ENCODE measurements around the gene FGD6.

DNA sequence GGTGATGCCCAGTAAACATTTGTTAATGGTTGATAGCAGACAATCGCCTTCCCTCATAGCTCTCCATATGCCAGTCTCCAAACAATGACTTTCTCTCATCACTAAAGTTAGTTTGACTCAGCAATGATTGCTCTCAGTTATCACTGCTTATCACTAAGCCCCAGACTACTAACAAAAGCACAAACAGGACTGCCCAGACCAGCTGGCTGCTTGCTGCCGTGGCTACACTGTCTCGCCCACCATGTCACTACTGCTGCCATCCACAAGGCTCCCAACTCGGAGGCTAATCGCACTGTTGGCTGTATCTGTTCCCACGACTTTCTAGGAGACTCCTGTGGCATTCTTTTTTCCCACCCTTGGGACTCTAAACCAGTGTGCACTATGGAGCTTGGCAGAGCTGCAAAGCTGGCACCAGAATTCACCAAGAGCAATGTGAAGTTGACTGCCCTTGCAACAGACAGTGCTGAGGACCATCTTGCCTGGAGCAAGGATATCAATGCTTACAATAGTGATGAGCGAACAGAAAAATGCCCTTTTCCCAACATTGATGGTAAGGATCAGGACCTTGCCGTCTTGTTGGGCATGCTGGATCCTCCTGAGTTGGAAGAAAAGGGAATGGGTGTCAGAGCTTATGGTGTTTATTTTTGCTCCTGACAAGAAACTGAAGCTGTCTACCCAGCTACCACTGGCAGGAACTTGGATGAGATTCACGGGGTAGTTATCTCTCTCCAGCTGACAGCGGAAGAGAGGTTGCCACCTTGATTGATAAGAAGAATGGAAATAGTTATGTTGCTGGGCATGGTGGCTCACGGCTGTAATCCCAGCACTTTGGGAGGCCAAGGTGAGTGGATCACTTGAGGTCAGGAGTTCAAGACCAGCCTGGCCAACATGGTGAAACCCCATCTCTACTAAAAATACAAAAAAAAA, 116.7 kb downstream of the FGD6 start:
- TF ChIP-seq, protein P1, sequence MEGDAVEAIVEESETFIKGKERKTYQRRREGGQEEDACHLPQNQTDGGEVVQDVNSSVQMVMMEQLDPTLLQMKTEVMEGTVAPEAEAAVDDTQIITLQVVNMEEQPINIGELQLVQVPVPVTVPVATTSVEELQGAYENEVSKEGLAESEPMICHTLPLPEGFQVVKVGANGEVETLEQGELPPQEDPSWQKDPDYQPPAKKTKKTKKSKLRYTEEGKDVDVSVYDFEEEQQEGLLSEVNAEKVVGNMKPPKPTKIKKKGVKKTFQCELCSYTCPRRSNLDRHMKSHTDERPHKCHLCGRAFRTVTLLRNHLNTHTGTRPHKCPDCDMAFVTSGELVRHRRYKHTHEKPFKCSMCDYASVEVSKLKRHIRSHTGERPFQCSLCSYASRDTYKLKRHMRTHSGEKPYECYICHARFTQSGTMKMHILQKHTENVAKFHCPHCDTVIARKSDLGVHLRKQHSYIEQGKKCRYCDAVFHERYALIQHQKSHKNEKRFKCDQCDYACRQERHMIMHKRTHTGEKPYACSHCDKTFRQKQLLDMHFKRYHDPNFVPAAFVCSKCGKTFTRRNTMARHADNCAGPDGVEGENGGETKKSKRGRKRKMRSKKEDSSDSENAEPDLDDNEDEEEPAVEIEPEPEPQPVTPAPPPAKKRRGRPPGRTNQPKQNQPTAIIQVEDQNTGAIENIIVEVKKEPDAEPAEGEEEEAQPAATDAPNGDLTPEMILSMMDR (IDR thresholded peaks at IDR 0.05): no peak
- no peak for TF ChIP-seq POLR2A (IDR thresholded peaks at IDR 0.05)
- TF ChIP-seq POLR2AphosphoS5 (IDR thresholded peaks at IDR 0.05): no peak
